RWPE2 (cell line): ENCODE data around the gene USP49.

Source experiments
- ATAC-seq: fragments of 200-7000 bp; cut with Tn5 transposase; 3 replicates; pipeline ENCODE4 v1.9.1; 2021; ENCODE audit warnings: low read depth
- DNase-seq: peaks from one replicate; pipeline ENCODE4 v3.0.0-alpha.2; 2020; ENCODE audit warnings: low spot score
- H3K27ac ChIP-seq: fragments of 450-650 bp; 2 replicates; pipeline ENCODE4 v1.5.1; 2017; ENCODE audit warnings: mild to moderate bottlenecking; ENCODE audit not compliant: poor library complexity, severe bottlenecking
- H3K27me3 ChIP-seq: fragments of 250-450 bp; sonication (Bioruptor Pico); 2 replicates; pipeline ENCODE4 v1.5.1; 2021; ENCODE audit warnings: mild to moderate bottlenecking, moderate library complexity; ENCODE audit not compliant: insufficient read depth, poor library complexity, severe bottlenecking
- H3K36me3 ChIP-seq: fragments of 250-450 bp; sonication (Bioruptor Pico); 2 replicates; pipeline ENCODE4 v1.5.1; 2020; ENCODE audit warnings: low read depth, mild to moderate bottlenecking, moderate library complexity
- H3K4me1 ChIP-seq: fragments of 250-450 bp; sonication (Bioruptor Pico); 2 replicates; pipeline ENCODE4 v1.5.1; 2021; ENCODE audit warnings: mild to moderate bottlenecking, moderate library complexity; ENCODE audit not compliant: insufficient read depth, poor library complexity, severe bottlenecking
- H3K4me3 ChIP-seq: fragments of 250-450 bp; sonication (Bioruptor Pico); 2 replicates; pipeline ENCODE4 v1.5.1; 2021; ENCODE audit warnings: mild to moderate bottlenecking, moderate library complexity; ENCODE audit not compliant: severe bottlenecking
- H3K9me3 ChIP-seq: fragments of 250-450 bp; sonication (Bioruptor Pico); 2 replicates; pipeline ENCODE4 v1.5.1; 2021; ENCODE audit warnings: mild to moderate bottlenecking, moderate library complexity; ENCODE audit not compliant: severe bottlenecking
- CTCF ChIP-seq: fragments of 450-650 bp; IDR thresholded peaks from one replicate; pipeline ENCODE4 v1.5.1; 2017; ENCODE audit warnings: mild to moderate bottlenecking, moderate library complexity; ENCODE audit not compliant: poor library complexity, severe bottlenecking

The USP49 gene

GRCh38 chr6:41785254-41785653, 109.9 kb downstream of the USP49 start:
- H3K4me3 ChIP-seq, result no peak overlapping the region
- ATAC-seq (no peak), DNase-seq (no peak)
- H3K27ac ChIP-seq, result no peak overlapping the region
- no peak for TF ChIP-seq CTCF
- peaks cover 18% of the 10 kb centered on the region for H3K36me3 ChIP-seq
- no peaks in the 10 kb centered on the region for H3K9me3 ChIP-seq
- H3K4me1 ChIP-seq, result peaks cover 14% of the 10 kb centered on the region
- H3K27me3 ChIP-seq, result no peaks in the 10 kb centered on the region

- ATAC-seq (no peak), DNase-seq (no peak)
- TF ChIP-seq CTCF, result no peak
- Histone ChIP-seq H3K27ac (no peak overlapping the region), H3K36me3 (peaks cover 12% of the 10 kb centered on the region), H3K27me3 (no peaks in the 10 kb centered on the region), H3K4me1 (peaks cover 14% of the 10 kb centered on the region), H3K4me3 (no peak overlapping the region), H3K9me3 (no peaks in the 10 kb centered on the region)
Measured at GRCh38 chr6:41784581-41785171, 110.5 kb downstream of the USP49 start.

- no peak for DNase-seq
- ATAC-seq, result no peak
- H3K4me1 ChIP-seq, result peaks cover 9% of the 10 kb centered on the region
- no peak overlapping the region for H3K27ac ChIP-seq
- H3K36me3 ChIP-seq, result no peaks in the 10 kb centered on the region; the same call in 1 of the 2 replicates
- no peaks in the 10 kb centered on the region for H3K9me3 ChIP-seq
- no peak for TF ChIP-seq CTCF
- no peak overlapping the region for H3K4me3 ChIP-seq
- no peaks in the 10 kb centered on the region for H3K27me3 ChIP-seq
Measured at GRCh38 chr6:41783106-41783780, 111.9 kb downstream of the USP49 start.

GRCh38 chr6:41781366-41781730, 113.8 kb downstream of the USP49 start:
- peaks cover 17% of the 10 kb centered on the region for H3K36me3 ChIP-seq
- peak overlapping the region; percentile 71 for H3K27ac ChIP-seq
- H3K4me3 ChIP-seq, result peak overlapping the region; percentile 70
- DNase-seq (no peak), ATAC-seq (peak; percentile 5; the same call in 2 of the 3 replicates)
- H3K4me1 ChIP-seq, result peaks cover 9% of the 10 kb centered on the region
- H3K27me3 ChIP-seq, result no peaks in the 10 kb centered on the region
- no peaks in the 10 kb centered on the region for H3K9me3 ChIP-seq
- TF ChIP-seq CTCF, result no peak
